H1 (cell line): ENCODE results near the gene RNF208. TPM values are rescaled to one million over a fixed set of nuclear protein-coding genes. Genes with fewer than 3 reads are reported as not detected.

Source experiments
- BACH1 ChIP-seq: IDR thresholded peaks from 2 replicates; pipeline ENCODE4 v1.6.1; 2012; ENCODE audit warnings: low read length, improper control_type of control experiment
- CTCF ChIP-seq, 3 experiments: IDR thresholded peaks; 1 replicate in 2 of 3; 2 replicates in 1 of 3; pipeline versions ENCODE4 v1.5.1 to v1.6.1; 2011; ENCODE audit warnings: low read length in 3 of 3, mild to moderate bottlenecking in 3 of 3, inconsistent platforms in 2 of 3, low read depth in 1 of 3, moderate library complexity in 1 of 3; ENCODE audit not compliant: insufficient read depth in 1 of 3; ENCODE audit errors: control extremely low read depth in 1 of 3
- polyA plus RNA-seq, 7 experiments: library from polyadenylated mRNA; depleted of rRNA in 3 of 7; stranded (reverse) in 5 of 7; unstranded in 2 of 7; fragments of >200 nt in 5 of 7; fragments of 200-250 nt in 2 of 7; gene quantifications; 1 replicate in 5 of 7; 2 replicates in 1 of 7; 4 replicates in 1 of 7; pipeline versions ENCODE4 v1.2.1 to v1.2.3, GENCODE V29; 2011 to 2013; ENCODE audit warnings: missing spikeins in 2 of 7, mixed read lengths in 2 of 7
- total RNA-seq: library from RNA; stranded (reverse); fragmentation: NEBNext Ultra II Directional; extraction: Animal tissue kit (Norgen Biotek cat#: 25700); gene quantifications from 2 replicates; pipeline ENCODE4 v1.2.1, GENCODE V29; 2021

RNF208 gene
- total and polyA plus RNA-seq, 2 of the 8 experiments (the other 6 are each of a cell fraction or from before 2014, with no cell fraction given): 2.7 to 7.7 TPM

DNA sequence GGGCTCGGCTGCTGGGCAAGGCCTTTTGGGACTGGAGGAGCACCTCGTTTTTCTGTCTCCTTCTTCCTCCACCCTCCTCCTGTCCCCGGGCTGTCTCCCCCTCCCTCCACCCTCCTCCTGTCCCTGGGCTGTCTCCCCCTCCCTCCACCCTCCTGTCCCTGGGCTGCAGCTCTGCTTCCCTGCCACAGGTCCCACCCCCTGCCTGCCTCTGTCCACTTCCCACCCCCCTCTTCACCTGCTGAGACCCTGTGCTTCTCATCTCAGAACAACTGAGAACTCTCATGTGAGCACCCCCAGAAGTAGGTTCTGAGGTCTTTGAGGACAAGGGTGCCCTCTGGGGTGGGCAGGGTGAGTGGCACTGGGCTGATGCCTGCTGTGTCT, 49.6 kb upstream of the RNF208 start (continued):
- TF ChIP-seq CTCF (IDR thresholded peaks at IDR 0.05; ENCODE audit: control extremely low read depth in 1 of 3, insufficient read depth in 1 of 3, low read depth in 1 of 3, low read length in 3 of 3) (no peak), BACH1 (no peak)
